Parathyroid adenoma (tissue), 2 donors: ENCODE data around the gene OVCA2.

Source experiments
- H2AFZ ChIP-seq: fragments of 300-600 bp; sonication (generic); one replicate; pipeline ENCODE4 v1.7.0; 2017; ENCODE audit warnings: antibody characterized with exemption, mild to moderate bottlenecking
- H3K27ac ChIP-seq: fragments of 300-600 bp; sonication (generic); one replicate; pipeline ENCODE4 v1.7.0; 2017
- H3K27me3 ChIP-seq: fragments of 300-600 bp; sonication (generic); one replicate; pipeline ENCODE4 v1.7.0; 2017; ENCODE audit warnings: low read length; ENCODE audit not compliant: control insufficient read depth, insufficient read depth
- H3K36me3 ChIP-seq: fragments of 300-600 bp; sonication (generic); one replicate; pipeline ENCODE4 v1.7.0; 2017; ENCODE audit warnings: low read length; ENCODE audit not compliant: control insufficient read depth, insufficient read depth
- H3K4me1 ChIP-seq: fragments of 300-600 bp; sonication (generic); one replicate; pipeline ENCODE4 v1.7.0; 2017; ENCODE audit warnings: control low read depth
- H3K4me2 ChIP-seq: fragments of 300-600 bp; sonication (generic); one replicate; pipeline ENCODE4 v1.7.0; 2017; ENCODE audit warnings: low read length
- H3K4me3 ChIP-seq: fragments of 300-600 bp; sonication (generic); one replicate; pipeline ENCODE4 v1.7.0; 2017; ENCODE audit warnings: low read depth, low read length
- H3K79me2 ChIP-seq: fragments of 300-600 bp; sonication (generic); one replicate; pipeline ENCODE4 v1.7.0; 2017; ENCODE audit warnings: control low read depth
- H3K9ac ChIP-seq: fragments of 300-600 bp; sonication (generic); one replicate; pipeline ENCODE4 v1.7.0; 2017; ENCODE audit warnings: mild to moderate bottlenecking
- H3K9me3 ChIP-seq: fragments of 300-600 bp; sonication (generic); one replicate; pipeline ENCODE4 v1.7.0; 2017; ENCODE audit warnings: low read length; ENCODE audit not compliant: control insufficient read depth
- CTCF ChIP-seq: fragments of 300-600 bp; sonication (generic); IDR thresholded peaks from one replicate; pipeline ENCODE4 v1.7.0; 2017; ENCODE audit warnings: antibody characterized with exemption, mild to moderate bottlenecking
- donor health status: primary hyperparathyroidism.

The OVCA2 gene

GRCh38 chr17:2044263-2044894 is 2.6 kb downstream of the OVCA2 start:
- Histone ChIP-seq H2AFZ (no peak overlapping the region), H3K4me1 (peaks cover 14% of the 10 kb centered on the region), H3K36me3 (no peaks in the 10 kb centered on the region), H3K79me2 (peaks cover 19% of the 10 kb centered on the region), H3K4me3 (no peak overlapping the region), H3K9ac (no peak overlapping the region), H3K27ac (no peak overlapping the region), H3K27me3 (no peaks in the 10 kb centered on the region), H3K4me2 (no peak overlapping the region), H3K9me3 (no peaks in the 10 kb centered on the region)
- TF ChIP-seq CTCF = no peak

GRCh38 chr17:2047590-2047989 is 5.8 kb downstream of the OVCA2 start:
- Histone ChIP-seq H3K9me3 (no peaks in the 10 kb centered on the region), H3K9ac (no peak overlapping the region), H3K79me2 (peaks cover 19% of the 10 kb centered on the region), H3K4me1 (peaks cover 9% of the 10 kb centered on the region), H3K4me3 (no peak overlapping the region), H3K27me3 (no peaks in the 10 kb centered on the region), H3K36me3 (no peaks in the 10 kb centered on the region), H3K4me2 (no peak overlapping the region), H2AFZ (no peak overlapping the region), H3K27ac (no peak overlapping the region)
- no peak for TF ChIP-seq CTCF

- Histone ChIP-seq H3K4me2 (peak overlapping the region; percentile 100), H3K27me3 (no peaks in the 10 kb centered on the region), H3K9me3 (no peaks in the 10 kb centered on the region), H2AFZ (peak overlapping the region; percentile 74), H3K9ac (no peak overlapping the region), H3K4me3 (peak overlapping the region; percentile 88), H3K79me2 (peaks cover 19% of the 10 kb centered on the region), H3K36me3 (no peaks in the 10 kb centered on the region), H3K4me1 (peaks cover 12% of the 10 kb centered on the region), H3K27ac (no peak overlapping the region)
- no peak for TF ChIP-seq CTCF
Observed at GRCh38 chr17:2048805-2049204, 7.0 kb downstream of the OVCA2 start.

- H3K36me3 ChIP-seq = no peaks in the 10 kb centered on the region
Observed at GRCh38 chr17:2049333-2050299, 7.8 kb downstream of the OVCA2 start.

More at GRCh38 chr17:2049333-2050299, 7.8 kb downstream of the OVCA2 start:
- no peaks in the 10 kb centered on the region for H3K27me3 ChIP-seq
- peak overlapping the region; percentile 56 for H3K27ac ChIP-seq
- no peaks in the 10 kb centered on the region for H3K9me3 ChIP-seq
- H3K4me3 ChIP-seq = peak overlapping the region; percentile 88
- TF ChIP-seq CTCF = no peak
- peaks cover 12% of the 10 kb centered on the region for H3K4me1 ChIP-seq
- H3K9ac ChIP-seq = peak overlapping the region; percentile 61
- peak overlapping the region; percentile 74 for H2AFZ ChIP-seq
- peaks cover 19% of the 10 kb centered on the region for H3K79me2 ChIP-seq
- H3K4me2 ChIP-seq = peak overlapping the region; percentile 100
